ENCODE measurements around the gene DLGAP3.

DLGAP3 gene

GRCh38 chr1:34872133-34872503 lies 57.3 kb downstream of the DLGAP3 start:
- TF ChIP-seq CTCF (conservative IDR thresholded peaks at IDR 0.05; ENCODE audit: low read length): no peak
- no peak overlapping the region for H3K4me3 ChIP-seq (ENCODE audit: low read length)
- no peak for DNase-seq (ENCODE audit: low read depth)

- no peak for TF ChIP-seq CTCF (conservative IDR thresholded peaks at IDR 0.05; ENCODE audit: low read length)
- DNase-seq (ENCODE audit: low read depth): no peak
- H3K4me3 ChIP-seq (ENCODE audit: low read length): no peak overlapping the region
Measured at GRCh38 chr1:34871443-34872132, 57.9 kb downstream of the DLGAP3 start.

GRCh38 chr1:34870395-34870794 lies 59.1 kb downstream of the DLGAP3 start:
- no peak overlapping the region for H3K4me3 ChIP-seq (ENCODE audit: low read length)
- TF ChIP-seq CTCF (conservative IDR thresholded peaks at IDR 0.05; ENCODE audit: low read length): no peak
- DNase-seq (ENCODE audit: low read depth): no peak

- no peak overlapping the region for H3K4me3 ChIP-seq (ENCODE audit: low read length)
- no peak for DNase-seq (ENCODE audit: low read depth)
- no peak for TF ChIP-seq CTCF (conservative IDR thresholded peaks at IDR 0.05; ENCODE audit: low read length)
Measured at GRCh38 chr1:34869760-34870159, 59.7 kb downstream of the DLGAP3 start.

GRCh38 chr1:34868230-34869049 lies 61.0 kb downstream of the DLGAP3 start:
- no peak for DNase-seq (ENCODE audit: low read depth)
- H3K4me3 ChIP-seq (ENCODE audit: low read length): no peak overlapping the region
- no peak for TF ChIP-seq CTCF (conservative IDR thresholded peaks at IDR 0.05; ENCODE audit: low read length)

GRCh38 chr1:34867415-34867814 lies 62.0 kb downstream of the DLGAP3 start:
- no peak for TF ChIP-seq CTCF (conservative IDR thresholded peaks at IDR 0.05; ENCODE audit: low read length)
- DNase-seq (ENCODE audit: low read depth): no peak
- no peak overlapping the region for H3K4me3 ChIP-seq (ENCODE audit: low read length)

GRCh38 chr1:34866762-34867109 lies 62.7 kb downstream of the DLGAP3 start:
- no peak for DNase-seq (ENCODE audit: low read depth)
- TF ChIP-seq CTCF (conservative IDR thresholded peaks at IDR 0.05; ENCODE audit: low read length): no peak
- peak overlapping the region; percentile 71 for H3K4me3 ChIP-seq (ENCODE audit: low read length)

Data from AG10803 (cell line).